ENCODE results near the gene RNF182. TPM values are rescaled to one million over a fixed set of nuclear protein-coding genes. Genes with fewer than 3 reads are reported as not detected.

The RNF182 gene
- total and polyA plus RNA-seq, 9 of the 15 experiments (the other 6 are each of a cell fraction or from before 2014, with no cell fraction given): 12.8 to 22.8 (median 17.5) TPM

GRCh38 chr6:13979284-13980171 is 54.8 kb downstream of the RNF182 start (continued):
- no peak for TF ChIP-seq ZNF318 (IDR thresholded peaks at IDR 0.05; ENCODE audit: borderline replicate concordance in 1 of 2, low read depth in 1 of 2)
- peak; percentile 70 for TF ChIP-seq ZNF316 (IDR thresholded peaks at IDR 0.05)
- 0 out of 2 replicates have a peak, but pooled peaks have one; percentile 19 for TF ChIP-seq NBN (IDR thresholded peaks at IDR 0.05; ENCODE audit: low read depth)
- TF ChIP-seq AFF1 (IDR thresholded peaks at IDR 0.05; ENCODE audit: low read depth in 1 of 2, partially characterized antibody in 2 of 2): peak in 1 of 2 experiments; percentile 35
- peak; percentile 68 for TF ChIP-seq C11orf30 (IDR thresholded peaks at IDR 0.05; ENCODE audit: low read depth)
- TF ChIP-seq SMARCE1 (IDR thresholded peaks at IDR 0.05): peak; percentile 88
- peak; percentile 88 for TF ChIP-seq BRD4 (IDR thresholded peaks at IDR 0.05)
- 0 out of 2 replicates have a peak, but pooled peaks have one; percentile 18 for TF ChIP-seq ZNF644 (tag; IDR thresholded peaks at IDR 0.05; ENCODE audit: low read depth)
- peak; percentile 86 for TF ChIP-seq NFE2 (IDR thresholded peaks at IDR 0.05; ENCODE audit: low read depth)
- TF ChIP-seq ARNT (IDR thresholded peaks at IDR 0.05): peak in 1 of 2 experiments; percentile 77; a peak in 2 of 4 replicates
- TF ChIP-seq ATF3 (IDR thresholded peaks at IDR 0.05): peak; percentile 85
- no peak for TF ChIP-seq ATF3 (CRISPR knock-in tag; conservative IDR thresholded peaks at IDR 0.05)
- 0 out of 4 replicates have a peak, but pooled peaks of 1 of the 2 experiments have one; percentile 15 for TF ChIP-seq FOXK2 (conservative IDR thresholded peaks at IDR 0.05 in 1 of 2, IDR thresholded peaks at IDR 0.05 in 1 of 2; ENCODE audit: low read depth in 2 of 2)
- TF ChIP-seq ATF7 (IDR thresholded peaks at IDR 0.05): 0 out of 2 replicates have a peak, but pooled peaks have one; percentile 55
